HG02678 (cell line): ENCODE measurements around the gene CHPF.

ENCODE experiments used
- ATAC-seq: cut with Tn5 transposase; IDR thresholded peaks from one replicate; pipeline ENCODE4 v1.9.1; 2021; ENCODE audit warnings: mild to moderate bottlenecking, moderate library complexity; ENCODE audit not compliant: unreplicated experiment

CHPF gene

DNA sequence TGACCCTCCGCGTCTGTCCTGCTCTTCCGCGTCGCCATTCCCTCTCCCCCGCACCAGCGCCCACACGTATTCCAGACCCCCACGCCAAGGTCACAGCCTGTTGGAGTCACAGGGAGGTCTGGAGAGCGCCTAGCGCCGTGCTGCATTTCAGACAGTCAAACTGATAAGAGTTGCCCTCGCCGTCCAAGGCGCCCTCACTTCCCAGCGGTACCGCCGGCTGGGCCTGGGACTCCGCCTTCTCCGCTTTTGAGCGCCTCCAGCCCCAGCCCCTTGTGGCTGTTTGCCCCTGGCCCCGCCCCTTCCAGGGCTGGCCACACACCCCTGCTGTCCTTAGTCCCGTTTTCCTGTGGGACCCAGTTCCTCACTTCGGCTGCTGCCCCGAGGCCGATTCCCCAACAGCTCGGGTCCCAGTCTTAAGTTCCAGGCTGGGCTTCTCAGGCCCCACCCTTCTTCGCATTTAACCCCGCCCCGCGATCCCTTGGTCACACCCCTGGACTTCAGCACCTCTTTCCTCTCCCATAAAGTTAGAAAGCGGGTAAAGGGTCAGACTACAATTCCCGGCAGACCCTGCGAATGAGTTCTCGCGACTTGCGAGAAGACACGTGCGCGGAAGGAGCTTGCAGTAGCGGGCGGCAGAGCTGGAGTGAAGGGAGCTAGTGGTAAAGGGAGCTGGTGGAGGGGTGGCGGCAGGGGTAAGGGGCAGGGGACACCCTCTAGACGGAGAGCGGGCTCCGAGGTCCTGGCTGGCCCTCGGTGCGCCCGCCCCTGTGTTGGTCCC, 45.1 kb downstream of the CHPF start, which contains the start of gene GMPPA:
Gene GMPPA (plus strand): TSS at position 612 of the 778 bp plus-strand sequence. CDS start 1,085 bp downstream, outside the sequence.
- peak; percentile 96 for ATAC-seq

- peak; percentile 21 for ATAC-seq
These were observed 45.9 kb downstream of the CHPF start for GRCh38 chr2:219497495-219498279.

GRCh38 chr2:219496825-219497494, 46.6 kb downstream of the CHPF start:
- ATAC-seq: no peak

- ATAC-seq: no peak
These were observed 47.3 kb downstream of the CHPF start for GRCh38 chr2:219496247-219496824.

- peak; percentile 17 for ATAC-seq
These were observed 48.0 kb downstream of the CHPF start for GRCh38 chr2:219495531-219496122.

DNA sequence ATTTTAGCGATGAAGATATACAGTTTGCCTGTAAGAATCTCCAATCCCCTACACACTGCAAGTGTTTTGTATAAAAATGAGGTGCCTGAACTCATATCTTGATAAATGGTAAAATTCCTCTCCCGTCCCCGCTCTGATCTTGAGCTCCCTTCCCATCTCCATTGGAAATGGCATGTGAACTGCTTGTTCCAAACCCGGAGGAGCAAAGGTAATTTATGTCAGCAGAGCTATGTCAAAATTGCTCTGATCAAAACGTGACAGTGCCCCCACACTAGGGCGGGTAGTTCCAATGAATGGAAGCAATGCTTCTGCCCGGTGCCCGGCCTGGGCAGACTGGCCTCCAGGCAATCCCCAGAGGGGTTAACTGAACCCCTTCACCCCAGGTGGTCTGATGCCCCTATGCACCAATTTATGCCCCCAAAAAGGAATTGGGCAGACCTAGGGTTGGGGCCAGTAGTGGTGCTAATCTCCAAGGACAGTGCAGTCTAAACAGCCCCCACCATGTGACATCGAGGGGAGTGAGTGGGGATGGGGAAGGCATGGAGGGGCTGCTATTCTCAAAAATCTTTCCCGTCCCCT, 48.6 kb downstream of the CHPF start:
- no peak for ATAC-seq

GRCh38 chr2:219493086-219493485, 50.5 kb downstream of the CHPF start:
- ATAC-seq: no peak

GRCh38 chr2:219492575-219492974, 51.0 kb downstream of the CHPF start:
- ATAC-seq: no peak

DNA sequence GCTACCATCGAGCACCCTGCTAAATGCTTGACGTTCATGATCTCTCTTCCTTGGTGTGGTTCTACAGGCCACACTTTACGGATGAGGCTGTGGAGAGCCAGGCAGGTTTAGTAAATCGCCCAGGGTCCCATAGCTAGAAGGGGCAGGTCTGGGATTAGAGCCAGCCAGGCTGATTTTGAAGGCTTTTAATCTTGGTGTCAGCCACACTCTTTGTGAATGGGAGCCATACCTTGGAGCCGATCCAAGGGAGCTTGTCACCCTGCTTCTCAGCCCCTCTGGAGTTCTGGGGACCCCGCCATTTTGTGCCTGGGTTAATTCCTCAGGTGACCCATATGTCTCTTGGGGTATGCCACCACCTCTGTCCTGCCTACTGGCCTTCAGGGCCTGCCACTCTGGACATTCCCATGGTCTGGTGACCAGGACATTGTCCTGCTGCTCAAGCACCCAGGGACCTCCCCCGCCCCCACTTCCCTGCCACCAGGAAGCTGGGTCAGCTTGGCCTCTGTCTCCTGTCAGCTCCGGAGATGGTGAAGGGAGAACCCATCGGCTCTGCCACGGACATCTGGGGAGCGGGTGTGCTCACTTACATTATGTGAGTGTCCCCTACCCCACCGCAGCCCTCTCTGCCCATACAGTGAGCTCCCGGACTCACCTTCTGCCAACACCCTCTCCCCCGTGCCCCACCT, 52.2 kb downstream of the CHPF start:
- no peak for ATAC-seq

- ATAC-seq: no peak
These were observed 52.9 kb downstream of the CHPF start for GRCh38 chr2:219490600-219491130.

- no peak for ATAC-seq
These were observed 53.4 kb downstream of the CHPF start for GRCh38 chr2:219490186-219490585.

DNA sequence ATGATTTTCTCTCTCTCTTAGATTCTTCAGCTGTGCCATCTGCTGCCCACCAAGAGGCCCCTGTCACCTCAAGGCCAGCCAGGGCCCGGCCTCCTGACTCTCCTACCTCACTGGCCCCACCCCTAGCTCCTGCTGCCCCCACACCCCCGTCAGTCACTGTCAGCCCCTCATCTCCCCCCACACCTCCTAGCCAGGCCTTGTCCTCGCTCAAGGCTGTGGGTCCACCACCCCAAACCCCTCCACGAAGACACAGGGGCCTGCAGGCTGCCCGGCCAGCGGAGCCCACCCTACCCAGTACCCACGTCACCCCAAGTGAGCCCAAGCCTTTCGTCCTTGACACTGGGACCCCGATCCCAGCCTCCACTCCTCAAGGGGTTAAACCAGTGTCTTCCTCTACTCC, 54.3 kb downstream of the CHPF start:
- no peak for ATAC-seq
